ENCODE data around the gene CES2.

The CES2 gene

GRCh38 chr16:66902648-66903543 is 32.4 kb upstream of the CES2 start:
- H3K4me1 ChIP-seq (ENCODE audit: insufficient read depth, low read length, severe bottlenecking) = no peaks in the 10 kb centered on the region

DNA sequence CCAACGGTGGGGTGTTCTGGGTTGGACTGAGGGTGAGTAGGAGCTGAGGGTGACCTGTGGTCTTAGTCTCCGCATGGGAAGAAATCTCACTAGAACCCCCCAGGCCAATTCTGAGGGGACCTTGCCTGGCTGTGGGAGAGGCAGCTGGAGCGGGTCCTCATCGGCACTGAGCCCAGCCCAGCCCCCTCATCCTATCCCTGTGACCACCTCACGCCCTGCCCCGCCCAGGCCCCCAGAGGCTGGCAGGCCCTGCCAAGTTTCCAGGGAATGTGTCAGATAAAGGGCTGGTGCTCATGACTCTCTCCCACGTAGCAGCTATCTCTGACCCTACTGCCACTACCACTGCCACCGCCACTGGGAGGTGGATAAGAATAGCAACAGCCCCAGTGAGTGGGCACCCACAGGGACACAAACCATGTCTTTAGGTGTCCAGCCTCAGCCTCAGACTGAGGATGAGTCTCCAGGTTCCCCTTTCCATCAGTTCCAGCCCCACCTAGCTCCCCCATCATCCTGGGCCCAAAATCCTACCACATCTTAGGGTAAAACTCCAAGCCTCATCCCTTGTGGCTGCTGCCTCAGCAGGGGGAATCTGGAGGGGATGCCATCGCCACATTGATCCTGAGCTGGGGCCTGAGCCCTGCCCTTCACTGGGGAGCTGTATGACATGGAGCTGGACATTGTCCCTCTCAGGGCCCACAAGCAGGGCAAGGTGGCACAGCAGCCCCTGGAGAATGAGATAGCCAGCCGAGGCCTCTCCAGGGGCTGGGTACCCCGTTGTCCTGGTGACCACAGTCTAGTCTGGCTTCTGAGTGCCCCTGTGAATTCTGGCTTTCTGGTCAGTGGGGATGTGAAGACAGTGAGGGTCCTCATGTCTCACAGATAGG is 31.5 kb upstream of the CES2 start:
- Histone ChIP-seq H3K4me3 (ENCODE audit: low read depth, low read length, poor library complexity, severe bottlenecking) (no peak overlapping the region), H3K9me2 (ENCODE audit: low read depth, low read length) (no peaks in the 10 kb centered on the region), H3K27ac (ENCODE audit: low read depth, low read length, poor library complexity, severe bottlenecking) (no peak overlapping the region), H4K20me1 (ENCODE audit: insufficient read depth, low read length) (no peaks in the 10 kb centered on the region), H3K4me1 (ENCODE audit: insufficient read depth, low read length, severe bottlenecking) (no peaks in the 10 kb centered on the region), H3F3A (ENCODE audit: insufficient read depth, low read length) (no peaks in the 10 kb centered on the region), H3K9ac (ENCODE audit: low read length) (no peak overlapping the region), H3K4me2 (ENCODE audit: low read length) (no peak overlapping the region), H3K79me2 (ENCODE audit: insufficient read depth, low read length) (no peaks in the 10 kb centered on the region), H3K9me3 (ENCODE audit: low read length) (no peaks in the 10 kb centered on the region), H3K36me3 (ENCODE audit: insufficient read depth, low read length) (no peaks in the 10 kb centered on the region), H2AFZ (ENCODE audit: low read length) (no peak overlapping the region), H3K27me3 (ENCODE audit: insufficient read depth, low read length) (peaks cover 3% of the 10 kb centered on the region; the same call in 1 of the 2 replicates)
- no peak for TF ChIP-seq EZH2 (IDR thresholded peaks at IDR 0.05; ENCODE audit: borderline replicate concordance, low read length)
- TF ChIP-seq CTCF (IDR thresholded peaks at IDR 0.05; ENCODE audit: low read length) = no peak

More at GRCh38 chr16:66902648-66903543, 32.4 kb upstream of the CES2 start:
- Histone ChIP-seq H3K36me3 (ENCODE audit: insufficient read depth, low read length) (no peaks in the 10 kb centered on the region), H3K9me2 (ENCODE audit: low read depth, low read length) (no peaks in the 10 kb centered on the region), H2AFZ (ENCODE audit: low read length) (no peak overlapping the region), H3K27ac (ENCODE audit: low read depth, low read length, poor library complexity, severe bottlenecking) (no peak overlapping the region), H3K27me3 (ENCODE audit: insufficient read depth, low read length) (peaks cover 3% of the 10 kb centered on the region; the same call in 1 of the 2 replicates), H3K4me2 (ENCODE audit: low read length) (no peak overlapping the region), H3K4me3 (ENCODE audit: low read depth, low read length, poor library complexity, severe bottlenecking) (no peak overlapping the region), H4K20me1 (ENCODE audit: insufficient read depth, low read length) (no peaks in the 10 kb centered on the region), H3F3A (ENCODE audit: insufficient read depth, low read length) (no peaks in the 10 kb centered on the region), H3K79me2 (ENCODE audit: insufficient read depth, low read length) (no peaks in the 10 kb centered on the region), H3K9ac (ENCODE audit: low read length) (no peak overlapping the region), H3K9me3 (ENCODE audit: low read length) (no peaks in the 10 kb centered on the region)
- no peak for TF ChIP-seq CTCF (IDR thresholded peaks at IDR 0.05; ENCODE audit: low read length)
- no peak for TF ChIP-seq EZH2 (IDR thresholded peaks at IDR 0.05; ENCODE audit: borderline replicate concordance, low read length)

- H3K4me1 ChIP-seq (ENCODE audit: insufficient read depth, low read length, severe bottlenecking) = no peaks in the 10 kb centered on the region
- H3K9ac ChIP-seq (ENCODE audit: low read length) = no peak overlapping the region
Observed at GRCh38 chr16:66904428-66904845, 30.9 kb upstream of the CES2 start.

More at GRCh38 chr16:66904428-66904845, 30.9 kb upstream of the CES2 start:
- Histone ChIP-seq H3K4me3 (ENCODE audit: low read depth, low read length, poor library complexity, severe bottlenecking) (no peak overlapping the region), H3K4me2 (ENCODE audit: low read length) (no peak overlapping the region), H3K27ac (ENCODE audit: low read depth, low read length, poor library complexity, severe bottlenecking) (no peak overlapping the region), H3K36me3 (ENCODE audit: insufficient read depth, low read length) (no peaks in the 10 kb centered on the region), H3K9me3 (ENCODE audit: low read length) (no peaks in the 10 kb centered on the region), H3K27me3 (ENCODE audit: insufficient read depth, low read length) (peaks cover 3% of the 10 kb centered on the region; the same call in 1 of the 2 replicates), H3K9me2 (ENCODE audit: low read depth, low read length) (no peaks in the 10 kb centered on the region), H3K79me2 (ENCODE audit: insufficient read depth, low read length) (no peaks in the 10 kb centered on the region), H3F3A (ENCODE audit: insufficient read depth, low read length) (no peaks in the 10 kb centered on the region), H2AFZ (ENCODE audit: low read length) (no peak overlapping the region), H4K20me1 (ENCODE audit: insufficient read depth, low read length) (no peaks in the 10 kb centered on the region)
- TF ChIP-seq CTCF (IDR thresholded peaks at IDR 0.05; ENCODE audit: low read length) = no peak
